H1 (cell line): ENCODE data around the gene CLDN3. TPM values are rescaled to one million over a fixed set of nuclear protein-coding genes. Genes with fewer than 3 reads are reported as not detected.

Experiments
- CTCF ChIA-PET: fragments of 300-600 bp; sonication (Branson Sonifier 250); formaldehyde crosslinking; loops from one replicate; lab custom pipeline; 2021; ENCODE audit not compliant: partially characterized antibody; lab: Charles Lee
- POLR2A ChIA-PET: fragments of 300-600 bp; sonication (Branson Sonifier 250); formaldehyde crosslinking; loops from one replicate; lab custom pipeline; 2021; ENCODE audit warnings: inconsistent platforms; ENCODE audit not compliant: partially characterized antibody; lab: Charles Lee
- DNase-seq, 2 experiments: peaks; one replicate each; pipeline versions ENCODE4 v3.0.0 to v3.0.0-alpha.2; 2010 to 2022; ENCODE audit warnings: low spot score in 2 of 2, low read depth in 1 of 2, mixed read lengths in 1 of 2
- FAIRE-seq: peaks from 2 replicates; lab custom pipeline; 2011; peaks lifted over from hg19 to GRCh38; lab: Jason Lieb, UNC
- H2AFZ ChIP-seq: 2 replicates; pipeline ENCODE4 v1.8.1; 2012; ENCODE audit warnings: low read length, inconsistent platforms
- H2AK5ac ChIP-seq: 2 replicates; pipeline ENCODE4 v1.6.1; 2013; ENCODE audit warnings: low read depth, low read length
- H2BK120ac ChIP-seq: replicated peaks from 2 replicates; pipeline ENCODE3; 2013; ENCODE audit warnings: low read depth, low read length, inconsistent platforms
- H2BK12ac ChIP-seq: 2 replicates; pipeline ENCODE4 v1.6.1; 2013; ENCODE audit warnings: low read depth, low read length
- H2BK15ac ChIP-seq: 2 replicates; pipeline ENCODE4 v1.6.1; 2013; ENCODE audit warnings: low read length
- H2BK20ac ChIP-seq: 2 replicates; pipeline ENCODE4 v1.6.1; 2013; ENCODE audit warnings: low read length
- H2BK5ac ChIP-seq: 2 replicates; pipeline ENCODE4 v1.6.1; 2013; ENCODE audit warnings: low read depth, low read length
- H3K14ac ChIP-seq: 2 replicates; pipeline ENCODE4 v1.6.1; 2013; ENCODE audit warnings: inconsistent platforms; ENCODE audit not compliant: insufficient read length
- H3K18ac ChIP-seq: 2 replicates; pipeline ENCODE4 v1.6.1; 2013; ENCODE audit warnings: low read length; ENCODE audit errors: extremely low read depth
- H3K23ac ChIP-seq: 2 replicates; pipeline ENCODE4 v1.6.1; 2013; ENCODE audit warnings: inconsistent platforms; ENCODE audit not compliant: insufficient read length
- H3K23me2 ChIP-seq: 2 replicates; pipeline ENCODE4 v1.6.1; 2013; ENCODE audit warnings: low read depth, low read length
- H3K27ac ChIP-seq: 2 replicates; pipeline ENCODE4 v1.6.1; 2011; ENCODE audit warnings: low read depth, low read length, inconsistent platforms
- H3K27me3 ChIP-seq, 4 experiments: replicated peaks in 1 of 4; 1 replicate in 1 of 4; 2 replicates in 3 of 4; pipeline versions ENCODE4 v1.6.1 to v1.8.1; 2011 to 2013; ENCODE audit warnings: low read length in 3 of 4, mild to moderate bottlenecking in 3 of 4, inconsistent platforms in 2 of 4, mixed read lengths in 2 of 4, moderate library complexity in 1 of 4; ENCODE audit not compliant: control insufficient read depth in 3 of 4, insufficient read depth in 3 of 4; ENCODE audit errors: extremely low read depth in 1 of 4
- H3K36me3 ChIP-seq, 4 experiments: 2 replicates each; pipeline versions ENCODE4 v1.6.1 to v1.8.1; 2011 to 2013; ENCODE audit warnings: mild to moderate bottlenecking in 4 of 4, low read length in 3 of 4, moderate library complexity in 2 of 4, control low read depth in 1 of 4, inconsistent platforms in 1 of 4; ENCODE audit not compliant: insufficient read depth in 4 of 4, control insufficient read depth in 2 of 4
- H3K4ac ChIP-seq: replicated peaks from 2 replicates; pipeline ENCODE3; 2013; ENCODE audit warnings: low read length, low read depth, mixed read lengths, inconsistent platforms; ENCODE audit not compliant: insufficient read length
- H3K4me1 ChIP-seq, 4 experiments: replicated peaks in 1 of 4; 1 replicate in 1 of 4; 2 replicates in 3 of 4; pipeline versions ENCODE4 v1.6.1 to v1.8.1; 2011 to 2013; ENCODE audit warnings: low read length in 3 of 4, inconsistent platforms in 2 of 4, mixed read lengths in 1 of 4; ENCODE audit not compliant: insufficient read depth in 4 of 4, control insufficient read depth in 3 of 4
- H3K4me2 ChIP-seq, 2 experiments: 2 replicates each; pipeline versions ENCODE4 v1.6.1 to v1.8.1; 2011 to 2013; ENCODE audit warnings: low read depth in 2 of 2, low read length in 2 of 2, control low read depth in 1 of 2, inconsistent platforms in 1 of 2, mild to moderate bottlenecking in 1 of 2; ENCODE audit not compliant: insufficient read depth in 1 of 2
- H3K4me3 ChIP-seq, 4 experiments: fragments of 200-600, 300-600 bp in 1 of 4; sonication (generic), shearing (Covaris generic), sonication (Bioruptor Twin) in 1 of 4; 2 replicates each; pipeline versions ENCODE4 v1.5.1 to v1.8.1; 2011 to 2016; ENCODE audit warnings: low read length in 4 of 4, low read depth in 3 of 4, control low read depth in 2 of 4, inconsistent platforms in 2 of 4, mild to moderate bottlenecking in 2 of 4, mixed read lengths in 1 of 4, moderate library complexity in 1 of 4; ENCODE audit not compliant: insufficient read depth in 2 of 4; ENCODE audit errors: extremely low read depth in 1 of 4
- H3K56ac ChIP-seq: replicated peaks from 2 replicates; pipeline ENCODE3; 2013; ENCODE audit warnings: low read depth, mild to moderate bottlenecking, mixed read lengths, low read length, inconsistent platforms; ENCODE audit not compliant: insufficient read length
- H3K79me1 ChIP-seq: 2 replicates; pipeline ENCODE4 v1.6.1; 2013; ENCODE audit warnings: low read depth, low read length, control low read depth
- H3K79me2 ChIP-seq, 2 experiments: 2 replicates each; pipeline versions ENCODE4 v1.6.1 to v1.8.1; 2012 to 2013; ENCODE audit warnings: low read length in 2 of 2, mild to moderate bottlenecking in 2 of 2, inconsistent platforms in 1 of 2; ENCODE audit not compliant: insufficient read depth in 2 of 2, control insufficient read depth in 1 of 2
- H3K9ac ChIP-seq, 4 experiments: replicated peaks in 1 of 4; 1 replicate in 1 of 4; 2 replicates in 3 of 4; pipeline versions ENCODE4 v1.6.1 to v1.8.1; 2011 to 2013; ENCODE audit warnings: low read depth in 3 of 4, low read length in 3 of 4, control low read depth in 2 of 4, mild to moderate bottlenecking in 2 of 4, moderate library complexity in 2 of 4, inconsistent platforms in 1 of 4; ENCODE audit errors: extremely low read depth in 1 of 4
- H3K9me3 ChIP-seq, 2 experiments: 2 replicates each; pipeline versions ENCODE4 v1.6.1 to v1.8.1; 2012 to 2013; ENCODE audit warnings: mild to moderate bottlenecking in 2 of 2, moderate library complexity in 2 of 2, control low read depth in 1 of 2, inconsistent platforms in 1 of 2, low read depth in 1 of 2, low read length in 1 of 2, mixed read lengths in 1 of 2; ENCODE audit not compliant: insufficient read depth in 2 of 2
- H4K20me1 ChIP-seq, 2 experiments: replicated peaks in 1 of 2; 2 replicates each; pipeline versions ENCODE3 to v1.8.1; 2011 to 2013; ENCODE audit warnings: inconsistent platforms in 2 of 2, low read length in 2 of 2, mild to moderate bottlenecking in 1 of 2; ENCODE audit not compliant: insufficient read depth in 2 of 2, control insufficient read depth in 1 of 2
- H4K5ac ChIP-seq: 2 replicates; pipeline ENCODE4 v1.6.1; 2013; ENCODE audit warnings: low read length, low read depth, mixed read lengths, inconsistent platforms; ENCODE audit not compliant: insufficient read length
- H4K8ac ChIP-seq: 2 replicates; pipeline ENCODE4 v1.8.0; 2013; ENCODE audit warnings: mild to moderate bottlenecking, moderate library complexity, low read length, inconsistent platforms; ENCODE audit not compliant: insufficient read depth; ENCODE audit errors: extremely low read depth
- H4K91ac ChIP-seq: replicated peaks from 2 replicates; pipeline ENCODE3; 2013; ENCODE audit warnings: low read length, mixed read lengths, inconsistent platforms; ENCODE audit not compliant: insufficient read length
- KDM1A ChIP-seq: fragments of 200-600, 300-600 bp; sonication (generic); IDR thresholded peaks from 2 replicates; pipeline ENCODE4 v1.7.1; 2016; ENCODE audit warnings: mild to moderate bottlenecking, low read length, borderline replicate concordance
- WGBS, 2 experiments: shearing (Covaris generic) in 1 of 2; methylation state at CpG; one replicate each; pipeline versions ENCODE4 v1.1.6 to v1.1.7; 2013 to 2015; ENCODE audit warnings: low lambda C conversion rate in 2 of 2, mixed read lengths in 2 of 2, inconsistent platforms in 1 of 2, low coverage in 1 of 2, missing lambda C conversion rate in 1 of 2; ENCODE audit not compliant: insufficient replicate concordance in 2 of 2, insufficient coverage in 1 of 2, insufficient read length in 1 of 2; ENCODE audit errors: extremely low coverage in 1 of 2, missing lambda C conversion rate in 1 of 2; 5-methylcytosine and 5-hydroxymethylcytosine counted together
- long read RNA-seq, 2 experiments: library from RNA in 1 of 2; library from capped mRNA in 1 of 2; stranded (forward); transcript quantifications; one replicate each; pipeline ENCODE4 v2.0.0, GENCODE V29; 2021; ENCODE audit warnings: inconsistent platforms in 1 of 2
- polyA minus RNA-seq, 3 experiments: library from RNA; depleted of rRNA, polyadenylated mRNA; stranded (reverse); fragments of >200 nt; gene quantifications; 1 replicate in 2 of 3; 2 replicates in 1 of 3; pipeline ENCODE4 v1.2.3, GENCODE V29; 2011
- polyA plus RNA-seq, 7 experiments: library from polyadenylated mRNA; depleted of rRNA in 3 of 7; stranded (reverse) in 5 of 7; unstranded in 2 of 7; fragments of >200 nt in 5 of 7; fragments of 200-250 nt in 2 of 7; gene quantifications; 1 replicate in 5 of 7; 2 replicates in 1 of 7; 4 replicates in 1 of 7; pipeline versions ENCODE4 v1.2.1 to v1.2.3, GENCODE V29; 2011 to 2013; ENCODE audit warnings: missing spikeins in 2 of 7, mixed read lengths in 2 of 7
- total RNA-seq: library from RNA; stranded (reverse); fragmentation: NEBNext Ultra II Directional; extraction: Animal tissue kit (Norgen Biotek cat#: 25700); gene quantifications from 2 replicates; pipeline ENCODE4 v1.2.1, GENCODE V29; 2021

Gene CLDN3
- 19.1 and 20.8 TPM in 2 replicates for total RNA-seq
- 65.2 and 91.2 TPM in 2 replicates for polyA plus RNA-seq (2011; rRNA removed)
- polyA plus RNA-seq (2011; cell fraction: cytosol; rRNA removed): 58.8 TPM
- polyA plus RNA-seq (2011; cell fraction: nucleus; rRNA removed): 34.8 TPM
- 9.8 to 35.8 TPM (median 30.8 TPM) in 4 replicates for polyA plus RNA-seq (2012, experiment 1 of 2)
- polyA plus RNA-seq (2012, experiment 2 of 2): 21.8 TPM
- polyA plus RNA-seq (2013, experiment 1 of 2): 21.4 TPM
- 23.6 TPM for polyA plus RNA-seq (2013, experiment 2 of 2)
- polyA minus RNA-seq (2011; rRNA and poly(A)+ RNA removed): 9.0 and 10.2 TPM in 2 replicates
- 22.8 TPM for polyA minus RNA-seq (2011; cell fraction: cytosol; rRNA and poly(A)+ RNA removed)
- 20.8 TPM for polyA minus RNA-seq (2011; cell fraction: nucleus; rRNA and poly(A)+ RNA removed)
- long read RNA-seq, experiment 1, transcript CLDN3-201 (1 exons, 1,274 nt): major isoform, 50 of 50 reads
- long read RNA-seq, experiment 1, partial matches to known transcripts: 0 of 50 reads
- long read RNA-seq, experiment 1, other reads (novel, unspliced or antisense): 0 of 50 reads
- long read RNA-seq, experiment 2: 0 reads

GRCh38 chr7:73770002-73770859 lies at the start of gene CLDN3:
TSS of gene CLDN3 (minus strand) at chr7:73770270. CDS start at chr7:73770049, 221 bp downstream.
- peaks cover 0 to 3% of the 10 kb centered on the region in 2 experiments for H4K20me1 ChIP-seq
- no peak within 1 kb of the TSS for H2BK120ac ChIP-seq
- peak within 1 kb of the TSS; percentile 81 for H2AFZ ChIP-seq
- H3K27me3 ChIP-seq: peaks cover 0 to 3% (median 0%) of the 10 kb centered on the region in 4 experiments; a peak in 2 of 7 replicates
- H2BK15ac ChIP-seq: peak within 1 kb of the TSS; percentile 100; the same call in 1 of the 2 replicates
- H2BK12ac ChIP-seq: peak within 1 kb of the TSS; percentile 88
- peak within 1 kb of the TSS; percentile 56; the same call in 1 of the 2 replicates for H2AK5ac ChIP-seq
- H4K5ac ChIP-seq: peak within 1 kb of the TSS; percentile 47
- no peak within 1 kb of the TSS for H3K14ac ChIP-seq
- peak within 1 kb of the TSS; percentile 96 for H4K91ac ChIP-seq
- H3K36me3 ChIP-seq: 0 out of 8 replicates have a peak, but pooled peaks cover 0 to 2% (median 0%) of the 10 kb centered on the region in 4 experiments
- H3K4me3 ChIP-seq: peak within 1 kb of the TSS; percentile 39 to 65 (median 54)
- peak within 1 kb of the TSS; percentile 90; the same call in 1 of the 2 replicates for H2BK20ac ChIP-seq
- peak within 1 kb of the TSS; percentile 69 for H3K4ac ChIP-seq
- H3K23me2 ChIP-seq: peaks cover 9% of the 10 kb centered on the region; the same call in 1 of the 2 replicates
- peak within 1 kb of the TSS; percentile 56 for H2BK5ac ChIP-seq
- POLR2A ChIA-PET: interaction anchor here (0.8 to 3.7 kb wide), 6 partner anchors 12 to 72 kb away, joined by 3 to 47 read pairs (median 5); partner anchors contain the start of genes ABHD11 and METTL27
- H3K9me3 ChIP-seq: no peaks in the 10 kb centered on the region
- CTCF ChIA-PET: interaction anchor here (0.5 to 1.7 kb wide), 7 partner anchors 26 to 195 kb away, joined by 3 to 5 read pairs (median 4); no protein-coding TSS in a partner anchor
- H3K79me2 ChIP-seq: no peaks in the 10 kb centered on the region
- H3K9ac ChIP-seq: peak within 1 kb of the TSS; percentile 43 to 72 (median 68); a peak in 6 of 7 replicates
- DNase-seq (peak; percentile 79 to 92), FAIRE-seq (no peak)
- H3K4me1 ChIP-seq: peaks cover 0 to 13% (median 9%) of the 10 kb centered on the region in 4 experiments; a peak in 6 of 7 replicates
- H3K56ac ChIP-seq: no peak within 1 kb of the TSS
- H3K18ac ChIP-seq: peak within 1 kb of the TSS; percentile 92
- H3K79me1 ChIP-seq: no peaks in the 10 kb centered on the region; the same call in none of the 2 replicates
- H4K8ac ChIP-seq: peak within 1 kb of the TSS; percentile 94
- 2% methylated on average over 75 of the region's 82 CpGs; no CpG with 5 or more reads in 1 of the 2 experiments for WGBS, 2 experiments
- peak within 1 kb of the TSS; percentile 45 for H3K27ac ChIP-seq
- H3K4me2 ChIP-seq: peak within 1 kb of the TSS; percentile 58 to 90
- H3K23ac ChIP-seq: no peak within 1 kb of the TSS
- no peak for TF ChIP-seq KDM1A
